CD4-positive, alpha-beta T cell treated with Interleukin-17A for 1 hour (primary cell): Measurements from ENCODE around the gene MTX2.
"Not testable (repeated sequence)": the region's sequence is repeated elsewhere in the genome, so short reads cannot be mapped to it uniquely, and the experiment has no call there.

ENCODE experiments used
- DNase-seq: peaks from one replicate; pipeline ENCODE4 v3.0.0-alpha.2; 2020

MTX2 gene

GRCh38 chr2:176291809-176292283 lies 22.6 kb downstream of the MTX2 start:
- no peak for DNase-seq

GRCh38 chr2:176292608-176293007 lies 23.4 kb downstream of the MTX2 start:
- DNase-seq: no peak

GRCh38 chr2:176293334-176293733 lies 24.1 kb downstream of the MTX2 start:
- no peak for DNase-seq

GRCh38 chr2:176297067-176297466 lies 27.8 kb downstream of the MTX2 start:
- DNase-seq: no peak

- DNase-seq: no peak
Observed at GRCh38 chr2:176297737-176298136, 28.5 kb downstream of the MTX2 start.

DNA sequence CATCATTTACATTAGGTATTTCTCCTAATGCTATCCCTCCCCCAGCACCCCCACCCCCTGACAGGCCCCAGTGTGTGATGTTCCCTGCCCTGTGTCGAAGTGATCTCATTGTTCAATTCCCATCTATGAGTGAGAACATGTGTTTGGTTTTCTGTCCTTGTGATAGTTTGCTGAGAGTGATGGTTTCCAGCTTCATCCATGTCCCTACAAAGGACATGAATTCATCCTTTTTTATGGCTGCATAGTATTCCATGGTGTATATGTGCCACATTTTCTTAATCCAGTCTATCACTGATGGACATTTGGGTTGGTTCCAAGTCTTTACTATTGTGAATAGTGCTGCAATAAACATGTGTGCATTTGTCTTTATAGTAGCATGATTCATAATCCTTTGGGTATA lies 36.8 kb downstream of the MTX2 start:
- not testable (repeated sequence) for DNase-seq

DNA sequence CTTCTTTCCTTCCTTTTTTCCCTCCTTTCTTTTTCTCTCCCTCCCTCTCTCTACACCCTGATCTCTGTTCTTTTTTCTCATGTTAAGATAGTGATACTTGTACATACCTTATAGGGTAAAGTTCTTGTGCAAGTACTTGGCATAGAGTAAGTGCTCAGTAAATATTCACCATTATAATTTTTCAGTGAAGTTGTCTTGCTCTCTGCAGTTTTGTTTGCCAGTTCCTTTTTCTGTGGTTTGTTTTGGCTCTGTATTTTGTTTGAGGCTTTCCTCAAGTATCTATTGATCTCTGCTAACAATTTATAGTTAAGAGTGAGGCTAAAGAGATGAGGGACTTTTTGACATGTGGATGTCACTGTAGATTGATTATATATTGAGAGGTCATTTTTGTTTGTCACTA lies 48.0 kb downstream of the MTX2 start:
- no peak for DNase-seq

- DNase-seq: no peak
Observed at GRCh38 chr2:176317623-176318065, 48.4 kb downstream of the MTX2 start.

DNA sequence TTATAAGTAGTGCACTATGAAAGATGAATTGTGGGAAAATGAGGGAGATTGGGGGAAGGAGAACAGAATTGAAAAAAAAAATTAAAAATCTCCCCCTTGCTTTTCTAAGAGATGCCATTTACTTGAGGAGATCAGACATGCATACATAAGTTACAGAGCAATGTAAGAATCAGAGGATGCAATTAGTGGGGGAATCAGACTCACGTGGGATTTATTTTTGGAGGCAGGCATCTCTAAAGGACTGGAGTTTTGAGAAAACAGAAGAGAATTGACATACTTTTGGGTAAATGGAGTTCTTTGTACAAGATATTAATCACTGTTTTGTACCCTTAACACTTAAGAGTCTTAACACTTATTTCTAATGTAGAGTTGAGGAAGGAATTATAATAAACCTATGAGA lies 52.7 kb downstream of the MTX2 start:
- no peak for DNase-seq

GRCh38 chr2:176324862-176325261 lies 55.6 kb downstream of the MTX2 start:
- DNase-seq: no peak

DNA sequence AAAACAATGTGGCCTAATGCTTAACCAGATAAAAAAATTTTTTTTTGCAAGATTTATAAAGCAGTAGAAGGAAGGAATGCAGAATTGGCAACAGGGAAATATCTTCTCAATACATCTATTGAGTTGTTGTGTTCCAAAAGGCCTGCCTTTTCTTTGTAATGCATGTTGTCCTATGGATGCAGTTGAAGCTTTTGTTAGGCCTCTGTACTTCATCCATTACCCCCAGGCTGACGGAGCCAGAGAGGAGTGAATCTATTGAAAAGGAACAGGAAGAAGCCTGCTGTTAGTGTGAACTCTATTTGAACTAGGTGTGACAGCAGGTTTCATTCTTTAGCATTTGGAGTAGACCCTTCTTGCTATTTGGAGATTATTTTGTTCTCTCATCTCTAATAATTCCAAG lies 56.5 kb downstream of the MTX2 start:
- no peak for DNase-seq

DNA sequence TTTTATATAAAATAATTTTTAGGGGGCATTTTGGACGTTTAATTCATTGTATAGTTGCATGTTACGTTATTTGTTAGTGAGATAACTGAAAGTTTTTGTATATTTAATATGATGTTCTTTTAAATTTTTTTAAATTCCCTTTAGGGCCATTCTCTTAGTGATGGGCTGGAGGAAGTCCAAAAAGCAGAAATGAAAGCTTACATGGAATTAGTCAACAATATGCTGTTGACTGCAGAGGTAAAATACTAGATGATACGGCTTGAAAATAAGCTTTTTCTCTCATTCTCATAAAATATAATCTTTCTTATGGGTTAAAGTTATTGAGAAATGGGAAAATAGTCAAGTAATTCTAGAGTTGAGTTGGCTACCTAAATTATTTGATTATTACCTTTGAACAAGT lies 58.9 kb downstream of the MTX2 start:
- no peak for DNase-seq

- no peak for DNase-seq
Observed at GRCh38 chr2:176330612-176331011, 61.4 kb downstream of the MTX2 start.

GRCh38 chr2:176331646-176332045 lies 62.4 kb downstream of the MTX2 start:
- DNase-seq: no peak

GRCh38 chr2:176334729-176335128 lies 65.5 kb downstream of the MTX2 start:
- no peak for DNase-seq

- no peak for DNase-seq
Observed at GRCh38 chr2:176338395-176338794, 69.2 kb downstream of the MTX2 start.

- no peak for DNase-seq
Observed at GRCh38 chr2:176339208-176339607, 70.0 kb downstream of the MTX2 start.

GRCh38 chr2:176356251-176356650 lies 87.0 kb downstream of the MTX2 start:
- DNase-seq: no peak

- DNase-seq: no peak
Observed at GRCh38 chr2:176364273-176364977, 95.2 kb downstream of the MTX2 start.

GRCh38 chr2:176368349-176368748 lies 99.1 kb downstream of the MTX2 start:
- DNase-seq: no peak

DNA sequence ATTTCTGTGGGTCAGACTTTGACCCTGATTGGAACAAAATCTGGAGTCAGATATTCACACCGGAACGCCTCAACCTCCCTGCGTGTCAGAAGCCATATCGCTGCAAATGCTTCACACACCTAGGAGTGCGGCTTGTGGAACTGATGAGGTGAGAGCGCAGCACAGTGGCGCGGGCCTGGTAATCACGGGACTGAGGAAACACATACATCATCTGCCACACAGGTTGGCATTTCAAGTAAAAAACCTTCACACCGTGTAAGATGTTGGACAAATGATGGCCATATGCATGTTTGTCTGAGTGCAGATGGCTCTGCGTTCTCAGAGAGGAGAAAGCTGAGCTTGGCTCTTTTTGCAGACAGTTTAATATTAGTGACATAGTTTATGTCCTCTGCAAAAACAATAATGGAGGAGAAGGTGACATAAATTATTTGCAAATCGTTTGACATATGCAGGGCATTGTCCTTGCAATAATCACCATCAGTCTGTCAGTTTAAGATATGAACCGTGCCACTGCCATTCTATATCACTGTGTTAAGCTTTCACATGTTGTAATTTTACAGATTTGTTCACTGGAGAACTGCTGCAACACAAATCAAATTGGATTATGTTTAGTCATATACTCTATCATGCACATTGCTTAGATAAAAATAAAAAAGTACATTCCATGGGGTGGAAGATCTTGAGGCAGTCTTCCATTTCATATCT lies 101.4 kb downstream of the MTX2 start:
- no peak for DNase-seq

DNA sequence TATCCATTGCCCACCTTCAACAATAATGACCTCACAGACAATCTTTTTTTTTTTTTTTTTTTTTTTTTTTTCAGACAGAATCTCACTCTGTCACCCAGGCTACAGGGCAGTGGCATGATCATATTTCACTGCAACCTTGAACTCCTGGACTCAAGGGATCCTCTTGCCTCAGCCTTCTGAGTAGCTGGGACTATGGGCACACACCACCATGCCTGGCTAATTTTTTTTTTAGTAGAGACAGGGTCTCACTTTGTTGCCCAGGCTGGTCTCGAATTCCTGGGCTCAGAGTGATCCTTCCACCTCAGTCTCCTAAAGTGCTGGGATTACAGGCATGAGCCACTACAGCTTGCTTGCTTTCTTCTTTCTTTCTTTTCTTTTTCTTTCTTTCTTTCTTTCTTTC lies 103.9 kb downstream of the MTX2 start:
- DNase-seq: not testable (repeated sequence)

GRCh38 chr2:176378323-176378722 lies 109.1 kb downstream of the MTX2 start:
- no peak for DNase-seq

GRCh38 chr2:176380341-176380740 lies 111.1 kb downstream of the MTX2 start:
- no peak for DNase-seq

DNA sequence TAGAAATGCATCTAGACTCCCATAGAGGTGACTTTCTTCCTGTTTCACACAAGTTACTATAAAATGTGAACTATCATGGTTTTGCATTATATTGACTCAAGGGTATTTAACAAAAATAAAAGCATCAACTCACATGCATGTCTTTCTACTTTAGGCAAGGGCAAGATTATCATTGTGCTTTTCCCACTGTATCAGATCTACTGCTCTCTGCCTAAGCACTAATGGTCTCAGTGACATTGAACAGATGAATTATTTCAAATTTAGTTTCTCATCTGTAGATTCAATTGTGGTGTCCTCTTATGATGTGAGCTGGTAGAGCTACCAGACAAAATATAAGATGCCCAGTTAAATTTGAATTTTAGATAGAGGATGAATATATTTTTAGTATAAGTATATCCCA lies 113.9 kb downstream of the MTX2 start:
- no peak for DNase-seq
